ENCODE measurements around the gene PIP5K1B.

Gene PIP5K1B

GRCh38 chr9:68873179-68873578, 168.1 kb downstream of the PIP5K1B start:
- H3K27ac ChIP-seq, result no peak overlapping the region
- no peak for TF ChIP-seq CTCF (conservative IDR thresholded peaks at IDR 0.05)

GRCh38 chr9:68876273-68876672, 171.2 kb downstream of the PIP5K1B start:
- no peak overlapping the region for H3K27ac ChIP-seq
- no peak for TF ChIP-seq CTCF (conservative IDR thresholded peaks at IDR 0.05)

GRCh38 chr9:68876681-68877080, 171.6 kb downstream of the PIP5K1B start:
- no peak for TF ChIP-seq CTCF (conservative IDR thresholded peaks at IDR 0.05)
- no peak overlapping the region for H3K27ac ChIP-seq

- no peak for TF ChIP-seq CTCF (conservative IDR thresholded peaks at IDR 0.05)
- no peak overlapping the region for H3K27ac ChIP-seq
Observed at GRCh38 chr9:68877219-68877618, 172.2 kb downstream of the PIP5K1B start.

DNA sequence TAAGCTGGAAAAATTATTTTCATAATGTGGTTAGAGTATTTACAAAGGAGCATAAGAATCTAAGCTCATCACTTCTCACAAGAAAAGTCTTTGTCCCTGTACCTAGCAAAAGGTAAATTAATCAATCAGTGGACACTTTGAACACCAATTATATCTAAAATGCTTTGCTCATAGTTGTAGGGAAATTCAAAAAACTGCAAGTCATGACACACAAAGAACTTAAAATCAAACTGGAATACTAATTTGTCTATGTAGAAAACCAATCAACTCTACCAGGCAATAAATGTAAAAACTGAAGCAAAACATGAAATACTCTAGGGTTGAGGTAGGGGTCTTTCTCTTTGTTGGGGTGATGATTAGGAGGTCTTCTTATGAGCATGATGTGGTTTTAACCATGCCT, 173.4 kb downstream of the PIP5K1B start:
- no peak overlapping the region for H3K27ac ChIP-seq
- no peak for TF ChIP-seq CTCF (conservative IDR thresholded peaks at IDR 0.05)

DNA sequence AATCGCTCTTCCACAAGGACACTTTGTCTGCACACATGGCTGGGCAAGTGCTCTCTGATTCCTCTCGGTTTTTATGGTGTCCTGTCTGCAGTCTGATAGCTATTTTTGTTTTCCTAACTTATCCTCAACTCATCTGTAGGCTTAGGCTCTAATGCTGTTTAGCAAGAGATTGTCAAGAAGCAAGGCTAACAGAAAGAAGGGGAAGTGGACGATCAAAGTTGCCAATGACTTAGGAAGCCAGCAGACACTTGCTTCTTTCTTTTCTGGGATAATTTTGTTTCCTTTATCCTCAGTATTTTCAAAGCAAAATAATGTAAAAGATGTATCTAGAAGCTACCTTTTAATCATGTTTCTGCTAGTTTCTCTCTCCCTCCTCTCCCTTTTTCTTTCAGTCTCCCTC, 178.2 kb downstream of the PIP5K1B start:
- TF ChIP-seq CTCF (conservative IDR thresholded peaks at IDR 0.05), result no peak

DNA sequence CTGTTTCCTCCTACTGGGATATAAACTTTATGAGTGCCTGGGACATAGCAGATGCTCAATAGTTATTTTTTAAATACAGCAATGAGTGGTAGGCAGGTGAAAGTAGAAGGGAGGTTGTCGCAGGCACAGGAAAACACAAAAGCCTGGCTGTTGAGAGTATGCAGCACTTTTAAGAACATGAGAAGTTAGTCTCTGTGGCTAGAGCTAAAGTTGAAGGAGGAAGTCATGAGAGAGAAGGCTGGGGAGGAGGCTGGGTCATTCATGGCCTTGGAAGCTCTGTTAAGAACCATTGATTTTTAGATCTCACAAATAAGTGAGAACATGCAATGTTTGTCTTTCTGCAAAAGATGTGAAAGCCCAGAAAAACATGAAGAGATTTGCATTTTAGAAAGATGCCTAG, 182.2 kb downstream of the PIP5K1B start:
- H3K27ac ChIP-seq, result no peak overlapping the region
- no peak for TF ChIP-seq CTCF (conservative IDR thresholded peaks at IDR 0.05)

More for the DNA sequence above, 178.2 kb downstream of the PIP5K1B start:
- H3K27ac ChIP-seq, result no peak overlapping the region

- TF ChIP-seq CTCF (conservative IDR thresholded peaks at IDR 0.05), result no peak
- H3K27ac ChIP-seq, result no peak overlapping the region
Observed at GRCh38 chr9:68894502-68894901, 189.5 kb downstream of the PIP5K1B start.
